ENCODE results near the gene ATP5MC3. TPM values are rescaled to one million over a fixed set of nuclear protein-coding genes. Genes with fewer than 3 reads are reported as not detected.

ATP5MC3 gene
- total and polyA plus RNA-seq, 10 of the 15 experiments (the other 5 are each of a cell fraction or from before 2014, with no cell fraction given), result 308 to 1,196 (median 550) TPM

DNA sequence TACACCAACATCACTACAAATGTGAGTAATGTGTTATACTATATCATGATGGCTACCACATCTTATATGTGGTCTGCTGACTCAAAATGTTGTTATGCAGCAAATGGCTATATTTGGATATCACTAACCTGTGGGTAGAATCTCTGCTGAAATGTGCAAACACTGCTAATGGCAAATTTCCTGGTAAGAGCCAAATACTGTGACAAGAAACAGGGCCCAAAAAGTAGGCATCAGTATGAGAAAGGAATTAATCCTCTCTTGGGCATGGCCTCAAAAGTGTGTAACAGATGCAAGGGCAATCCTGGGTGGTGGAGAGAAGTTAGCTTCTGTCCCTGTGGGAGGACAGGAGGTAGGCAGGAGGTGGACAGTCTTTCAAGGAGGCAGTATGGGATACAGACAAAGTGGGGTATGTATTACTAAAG, 26.8 kb downstream of the ATP5MC3 start:
- H3K4me2 ChIP-seq (ENCODE audit: control insufficient read depth, insufficient read depth), result peak overlapping the region; percentile 75
- TSS peak; percentile 26 for BruUV-seq (replicated peaks)
- peak overlapping the region; percentile 66 for H3K27ac ChIP-seq (ENCODE audit: control insufficient read depth, insufficient read depth)
- peaks cover 18% of the 10 kb centered on the region for H3K4me1 ChIP-seq (ENCODE audit: control insufficient read depth, insufficient read depth, low read length)
- no peak overlapping the region for H2AFZ ChIP-seq (ENCODE audit: control insufficient read depth, low read depth, low read length)
- DNase-seq (ENCODE audit: low read depth, low spot score), result no peak
- peak; percentile 88 for ATAC-seq
- SMC1A ChIA-PET (ENCODE audit: uncharacterized antibody, unreplicated experiment), result interaction anchor here (2.7 kb wide), 1 partner anchor 18 kb away, joined by 9 read pairs; no protein-coding TSS in a partner anchor
- peaks cover 0 to 3% of the 10 kb centered on the region in 2 experiments; a peak in 2 of 4 replicates for H3K36me3 ChIP-seq (ENCODE audit: control insufficient read depth in 2 of 2, insufficient read depth in 2 of 2, low read length in 1 of 2)
- RAD21 ChIA-PET (ENCODE audit: unreplicated experiment), result no interaction called here
- H3K79me2 ChIP-seq (ENCODE audit: control insufficient read depth, insufficient read depth, low read length), result peaks cover 87% of the 10 kb centered on the region
- intact Hi-C loops (cut with micrococcal nuclease; ENCODE audit: unreplicated experiment), result no loop called here
- no peak overlapping the region; the same call in 1 of the 2 replicates for H3K9ac ChIP-seq (ENCODE audit: control insufficient read depth, insufficient read depth, low read length)
- H3K27me3 ChIP-seq (replicated peaks in 1 of 2; ENCODE audit: control insufficient read depth in 2 of 2, insufficient read depth in 2 of 2, low read length in 1 of 2), result no peaks in the 10 kb centered on the region
- in situ Hi-C loops (cut with MboI), result no loop called here
- POLR2A ChIA-PET, result interaction anchor here (1.6 kb wide), 1 partner anchor 12 kb away, joined by 7 read pairs; no protein-coding TSS in a partner anchor
- CTCF ChIA-PET, result interaction anchor here (0.9 to 1.1 kb wide), 2 partner anchors 14 to 97 kb away, joined by 3 read pairs; no protein-coding TSS in a partner anchor
- H3K4me3 ChIP-seq, result no peak overlapping the region
- FAIRE-seq, result peak; percentile 59
- no peaks in the 10 kb centered on the region; the same call in 2 of the 3 replicates for H3K9me3 ChIP-seq (replicated peaks; ENCODE audit: control insufficient read depth, insufficient read depth, low read length)
- H4K20me1 ChIP-seq (ENCODE audit: control insufficient read depth, insufficient read depth), result peaks cover 6% of the 10 kb centered on the region
- TF ChIP-seq, protein P1, sequence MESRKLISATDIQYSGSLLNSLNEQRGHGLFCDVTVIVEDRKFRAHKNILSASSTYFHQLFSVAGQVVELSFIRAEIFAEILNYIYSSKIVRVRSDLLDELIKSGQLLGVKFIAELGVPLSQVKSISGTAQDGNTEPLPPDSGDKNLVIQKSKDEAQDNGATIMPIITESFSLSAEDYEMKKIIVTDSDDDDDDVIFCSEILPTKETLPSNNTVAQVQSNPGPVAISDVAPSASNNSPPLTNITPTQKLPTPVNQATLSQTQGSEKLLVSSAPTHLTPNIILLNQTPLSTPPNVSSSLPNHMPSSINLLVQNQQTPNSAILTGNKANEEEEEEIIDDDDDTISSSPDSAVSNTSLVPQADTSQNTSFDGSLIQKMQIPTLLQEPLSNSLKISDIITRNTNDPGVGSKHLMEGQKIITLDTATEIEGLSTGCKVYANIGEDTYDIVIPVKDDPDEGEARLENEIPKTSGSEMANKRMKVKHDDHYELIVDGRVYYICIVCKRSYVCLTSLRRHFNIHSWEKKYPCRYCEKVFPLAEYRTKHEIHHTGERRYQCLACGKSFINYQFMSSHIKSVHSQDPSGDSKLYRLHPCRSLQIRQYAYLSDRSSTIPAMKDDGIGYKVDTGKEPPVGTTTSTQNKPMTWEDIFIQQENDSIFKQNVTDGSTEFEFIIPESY (IDR thresholded peaks at IDR 0.05), result no peak
- TF ChIP-seq, protein P2, sequence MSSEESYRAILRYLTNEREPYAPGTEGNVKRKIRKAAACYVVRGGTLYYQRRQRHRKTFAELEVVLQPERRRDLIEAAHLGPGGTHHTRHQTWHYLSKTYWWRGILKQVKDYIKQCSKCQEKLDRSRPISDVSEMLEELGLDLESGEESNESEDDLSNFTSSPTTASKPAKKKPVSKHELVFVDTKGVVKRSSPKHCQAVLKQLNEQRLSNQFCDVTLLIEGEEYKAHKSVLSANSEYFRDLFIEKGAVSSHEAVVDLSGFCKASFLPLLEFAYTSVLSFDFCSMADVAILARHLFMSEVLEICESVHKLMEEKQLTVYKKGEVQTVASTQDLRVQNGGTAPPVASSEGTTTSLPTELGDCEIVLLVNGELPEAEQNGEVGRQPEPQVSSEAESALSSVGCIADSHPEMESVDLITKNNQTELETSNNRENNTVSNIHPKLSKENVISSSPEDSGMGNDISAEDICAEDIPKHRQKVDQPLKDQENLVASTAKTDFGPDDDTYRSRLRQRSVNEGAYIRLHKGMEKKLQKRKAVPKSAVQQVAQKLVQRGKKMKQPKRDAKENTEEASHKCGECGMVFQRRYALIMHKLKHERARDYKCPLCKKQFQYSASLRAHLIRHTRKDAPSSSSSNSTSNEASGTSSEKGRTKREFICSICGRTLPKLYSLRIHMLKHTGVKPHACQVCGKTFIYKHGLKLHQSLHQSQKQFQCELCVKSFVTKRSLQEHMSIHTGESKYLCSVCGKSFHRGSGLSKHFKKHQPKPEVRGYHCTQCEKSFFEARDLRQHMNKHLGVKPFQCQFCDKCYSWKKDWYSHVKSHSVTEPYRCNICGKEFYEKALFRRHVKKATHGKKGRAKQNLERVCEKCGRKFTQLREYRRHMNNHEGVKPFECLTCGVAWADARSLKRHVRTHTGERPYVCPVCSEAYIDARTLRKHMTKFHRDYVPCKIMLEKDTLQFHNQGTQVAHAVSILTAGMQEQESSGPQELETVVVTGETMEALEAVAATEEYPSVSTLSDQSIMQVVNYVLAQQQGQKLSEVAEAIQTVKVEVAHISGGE (CRISPR knock-in tag; IDR thresholded peaks at IDR 0.05), result no peak
- TF ChIP-seq, protein P3, sequence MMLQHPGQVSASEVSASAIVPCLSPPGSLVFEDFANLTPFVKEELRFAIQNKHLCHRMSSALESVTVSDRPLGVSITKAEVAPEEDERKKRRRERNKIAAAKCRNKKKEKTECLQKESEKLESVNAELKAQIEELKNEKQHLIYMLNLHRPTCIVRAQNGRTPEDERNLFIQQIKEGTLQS (IDR thresholded peaks at IDR 0.05; ENCODE audit: borderline replicate concordance, extremely low read depth, low read depth, low read length), result no peak
- TF ChIP-seq EED (IDR thresholded peaks at IDR 0.05; ENCODE audit: low read depth) (0 out of 2 replicates have a peak, but pooled peaks have one; percentile 25), CBFB (IDR thresholded peaks at IDR 0.05; ENCODE audit: low read depth) (peak; percentile 66; the same call in 1 of the 2 replicates), BHLHE40 (IDR thresholded peaks at IDR 0.05; ENCODE audit: borderline replicate concordance in 1 of 2, low read depth in 2 of 2, low read length in 1 of 2) (no peak), PML (IDR thresholded peaks at IDR 0.05; ENCODE audit: low read length) (peak; percentile 63; the same call in 1 of the 2 replicates), CREM (IDR thresholded peaks at IDR 0.05; ENCODE audit: low read depth) (peak; percentile 18; the same call in 1 of the 2 replicates), SMC3 (IDR thresholded peaks at IDR 0.05; ENCODE audit: borderline replicate concordance, low read length) (no peak)
- TF ChIP-seq, protein P4, sequence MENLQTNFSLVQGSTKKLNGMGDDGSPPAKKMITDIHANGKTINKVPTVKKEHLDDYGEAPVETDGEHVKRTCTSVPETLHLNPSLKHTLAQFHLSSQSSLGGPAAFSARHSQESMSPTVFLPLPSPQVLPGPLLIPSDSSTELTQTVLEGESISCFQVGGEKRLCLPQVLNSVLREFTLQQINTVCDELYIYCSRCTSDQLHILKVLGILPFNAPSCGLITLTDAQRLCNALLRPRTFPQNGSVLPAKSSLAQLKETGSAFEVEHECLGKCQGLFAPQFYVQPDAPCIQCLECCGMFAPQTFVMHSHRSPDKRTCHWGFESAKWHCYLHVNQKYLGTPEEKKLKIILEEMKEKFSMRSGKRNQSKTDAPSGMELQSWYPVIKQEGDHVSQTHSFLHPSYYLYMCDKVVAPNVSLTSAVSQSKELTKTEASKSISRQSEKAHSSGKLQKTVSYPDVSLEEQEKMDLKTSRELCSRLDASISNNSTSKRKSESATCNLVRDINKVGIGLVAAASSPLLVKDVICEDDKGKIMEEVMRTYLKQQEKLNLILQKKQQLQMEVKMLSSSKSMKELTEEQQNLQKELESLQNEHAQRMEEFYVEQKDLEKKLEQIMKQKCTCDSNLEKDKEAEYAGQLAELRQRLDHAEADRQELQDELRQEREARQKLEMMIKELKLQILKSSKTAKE (IDR thresholded peaks at IDR 0.05; ENCODE audit: low read depth, poor library complexity, severe bottlenecking), result no peak
- TF ChIP-seq, protein P5, sequence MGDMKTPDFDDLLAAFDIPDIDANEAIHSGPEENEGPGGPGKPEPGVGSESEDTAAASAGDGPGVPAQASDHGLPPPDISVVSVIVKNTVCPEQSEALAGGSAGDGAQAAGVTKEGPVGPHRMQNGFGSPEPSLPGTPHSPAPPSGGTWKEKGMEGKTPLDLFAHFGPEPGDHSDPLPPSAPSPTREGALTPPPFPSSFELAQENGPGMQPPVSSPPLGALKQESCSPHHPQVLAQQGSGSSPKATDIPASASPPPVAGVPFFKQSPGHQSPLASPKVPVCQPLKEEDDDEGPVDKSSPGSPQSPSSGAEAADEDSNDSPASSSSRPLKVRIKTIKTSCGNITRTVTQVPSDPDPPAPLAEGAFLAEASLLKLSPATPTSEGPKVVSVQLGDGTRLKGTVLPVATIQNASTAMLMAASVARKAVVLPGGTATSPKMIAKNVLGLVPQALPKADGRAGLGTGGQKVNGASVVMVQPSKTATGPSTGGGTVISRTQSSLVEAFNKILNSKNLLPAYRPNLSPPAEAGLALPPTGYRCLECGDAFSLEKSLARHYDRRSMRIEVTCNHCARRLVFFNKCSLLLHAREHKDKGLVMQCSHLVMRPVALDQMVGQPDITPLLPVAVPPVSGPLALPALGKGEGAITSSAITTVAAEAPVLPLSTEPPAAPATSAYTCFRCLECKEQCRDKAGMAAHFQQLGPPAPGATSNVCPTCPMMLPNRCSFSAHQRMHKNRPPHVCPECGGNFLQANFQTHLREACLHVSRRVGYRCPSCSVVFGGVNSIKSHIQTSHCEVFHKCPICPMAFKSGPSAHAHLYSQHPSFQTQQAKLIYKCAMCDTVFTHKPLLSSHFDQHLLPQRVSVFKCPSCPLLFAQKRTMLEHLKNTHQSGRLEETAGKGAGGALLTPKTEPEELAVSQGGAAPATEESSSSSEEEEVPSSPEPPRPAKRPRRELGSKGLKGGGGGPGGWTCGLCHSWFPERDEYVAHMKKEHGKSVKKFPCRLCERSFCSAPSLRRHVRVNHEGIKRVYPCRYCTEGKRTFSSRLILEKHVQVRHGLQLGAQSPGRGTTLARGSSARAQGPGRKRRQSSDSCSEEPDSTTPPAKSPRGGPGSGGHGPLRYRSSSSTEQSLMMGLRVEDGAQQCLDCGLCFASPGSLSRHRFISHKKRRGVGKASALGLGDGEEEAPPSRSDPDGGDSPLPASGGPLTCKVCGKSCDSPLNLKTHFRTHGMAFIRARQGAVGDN (IDR thresholded peaks at IDR 0.05), result 0 out of 2 replicates have a peak, but pooled peaks have one; percentile 26
